CD4-positive, alpha-beta T cell (primary cell): ENCODE data around the gene PPARG. TPM values are rescaled to one million over a fixed set of nuclear protein-coding genes. Genes with fewer than 3 reads are reported as not detected.
"Not testable (repeated sequence)": the region's sequence is repeated elsewhere in the genome, so short reads cannot be mapped to it uniquely, and the experiment has no call there.

Experiments
- ATAC-seq: fragments of 200-7000 bp; cut with Tn5 transposase; one replicate; pipeline ENCODE4 v1.10.0; 2022; ENCODE audit warnings: mild to moderate bottlenecking; ENCODE audit not compliant: poor library complexity
- CTCF ChIA-PET: fragments of 350-600 bp; sonication (Branson Sonifier 250); formaldehyde crosslinking; loops from one replicate; lab custom pipeline; 2021; ENCODE audit warnings: antibody characterized with exemption, inconsistent platforms; lab: Charles Lee
- POLR2A ChIA-PET: fragments of 350-600 bp; sonication (Branson Sonifier 250); formaldehyde crosslinking; loops from one replicate; lab custom pipeline; 2021; ENCODE audit warnings: antibody characterized with exemption, inconsistent platforms; lab: Charles Lee
- DNase-seq, 14 experiments: peaks; one replicate each; pipeline ENCODE4 v3.0.0-alpha.2; 2013 to 2020; ENCODE audit warnings: mixed read lengths in 2 of 14
- H3K27ac ChIP-seq, 2 donors: one replicate each; pipeline versions ENCODE4 v1.5.1 to v1.7.0; 2013; ENCODE audit warnings: low read length in 2 of 2, low read depth in 1 of 2, mild to moderate bottlenecking in 1 of 2
- H3K27me3 ChIP-seq, 2 experiments: 1 replicate in 1 of 2; 2 replicates in 1 of 2; pipeline versions ENCODE4 v1.6.1 to v1.7.0; 2013; ENCODE audit warnings: low read length in 2 of 2, control low read depth in 1 of 2, mild to moderate bottlenecking in 1 of 2, moderate library complexity in 1 of 2; ENCODE audit not compliant: insufficient read depth in 2 of 2, control insufficient read depth in 1 of 2
- H3K36me3 ChIP-seq: one replicate; pipeline ENCODE4 v1.6.1; 2013; ENCODE audit warnings: low read length, control low read depth; ENCODE audit not compliant: insufficient read depth
- H3K4me1 ChIP-seq: one replicate; pipeline ENCODE4 v1.6.1; 2013; ENCODE audit warnings: low read length, control low read depth; ENCODE audit not compliant: insufficient read depth
- H3K4me3 ChIP-seq: one replicate; pipeline ENCODE4 v1.5.1; 2013; ENCODE audit warnings: mild to moderate bottlenecking, low read length, moderate library complexity
- H3K9me3 ChIP-seq, 2 experiments: 1 replicate in 1 of 2; 2 replicates in 1 of 2; pipeline versions ENCODE4 v1.6.1 to v1.7.0; 2013; ENCODE audit warnings: low read length in 2 of 2, mild to moderate bottlenecking in 2 of 2, control low read depth in 1 of 2, moderate library complexity in 1 of 2; ENCODE audit not compliant: control insufficient read depth in 1 of 2, insufficient read depth in 1 of 2
- H3K27ac Mint-ChIP-seq: one replicate; pipeline ENCODE4 v1.8.0; 2020; ENCODE audit warnings: mixed read lengths
- H3K27me3 Mint-ChIP-seq: one replicate; pipeline ENCODE4 v1.8.0; 2021; ENCODE audit warnings: mixed read lengths
- H3K36me3 Mint-ChIP-seq: one replicate; pipeline ENCODE4 v1.8.0; 2021; ENCODE audit warnings: low read depth, mixed read lengths
- H3K4me1 Mint-ChIP-seq: one replicate; pipeline ENCODE4 v1.8.0; 2021; ENCODE audit warnings: low read depth, mixed read lengths
- H3K4me3 Mint-ChIP-seq: one replicate; pipeline ENCODE4 v1.8.0; 2020; ENCODE audit warnings: mild to moderate bottlenecking, mixed read lengths
- H3K9me3 Mint-ChIP-seq: one replicate; pipeline ENCODE4 v1.8.0; 2020; ENCODE audit warnings: mixed read lengths
- CTCF ChIP-seq: fragments of 200-600 bp; IDR thresholded peaks from one replicate; pipeline ENCODE4 v1.8.0; 2022; ENCODE audit warnings: antibody characterized with exemption, mild to moderate bottlenecking
- intact Hi-C, 2 experiments: fragments of 100-400 bp; cut with DNase I in 1 of 2; cut with micrococcal nuclease in 1 of 2; formaldehyde crosslinking; loops; one replicate each; pipeline versions ENCODE4 v1.15.1 to v1.9.0; 2023 to 2025; cut with DNase I, micrococcal nuclease
- total RNA-seq, 174 experiments: library from RNA in 2 of 174; stranded (reverse) in 2 of 174; gene quantifications; one replicate each; pipeline ENCODE4 v1.2.3 and lab custom pipeline; 2021 to 2026

PPARG gene
- total RNA-seq, 2 experiments from 2014 or later: 0.27 to 0.75 TPM

- POLR2A ChIA-PET: no interaction called here
- H3K4me3 Mint-ChIP-seq: no peak overlapping the region
- ATAC-seq: no peak
- TF ChIP-seq CTCF: no peak
- H3K9me3 Mint-ChIP-seq: no peaks in the 10 kb centered on the region
- peaks cover 16% of the 10 kb centered on the region for H3K27me3 Mint-ChIP-seq
- Histone ChIP-seq H3K4me3 (no peak overlapping the region), H3K4me1 (no peaks in the 10 kb centered on the region), H3K27me3 (no peaks in the 10 kb centered on the region), H3K27ac (no peak overlapping the region), H3K36me3 (no peaks in the 10 kb centered on the region), H3K9me3 (no peaks in the 10 kb centered on the region)
- H3K4me1 Mint-ChIP-seq: no peaks in the 10 kb centered on the region
- no peak overlapping the region for H3K27ac Mint-ChIP-seq
- CTCF ChIA-PET: no interaction called here
- DNase-seq: no peak
- intact Hi-C loops: no loop called here
- H3K36me3 Mint-ChIP-seq: no peaks in the 10 kb centered on the region
Measured at GRCh38 chr3:12273045-12273695, 15.7 kb upstream of the PPARG start.

GRCh38 chr3:12275974-12276650 is 12.8 kb upstream of the PPARG start:
- Mint-ChIP-seq H3K9me3 (no peaks in the 10 kb centered on the region), H3K4me1 (no peaks in the 10 kb centered on the region), H3K4me3 (no peak overlapping the region), H3K27ac (no peak overlapping the region), H3K27me3 (peaks cover 35% of the 10 kb centered on the region), H3K36me3 (no peaks in the 10 kb centered on the region)
- DNase-seq: no peak
- POLR2A ChIA-PET: no interaction called here
- H3K4me3 ChIP-seq: no peak overlapping the region
- no peaks in the 10 kb centered on the region for H3K36me3 ChIP-seq
- H3K27me3 ChIP-seq: no peaks in the 10 kb centered on the region
- no peak overlapping the region for H3K27ac ChIP-seq
- no peak for ATAC-seq
- no peaks in the 10 kb centered on the region for H3K9me3 ChIP-seq
- CTCF ChIA-PET: no interaction called here
- intact Hi-C loops: no loop called here
- TF ChIP-seq CTCF: no peak
- H3K4me1 ChIP-seq: no peaks in the 10 kb centered on the region

- ATAC-seq, H3K27ac Mint-ChIP-seq, H3K36me3 Mint-ChIP-seq, H3K4me3 ChIP-seq, CTCF ChIA-PET, H3K4me1 ChIP-seq, H3K4me3 Mint-ChIP-seq, H3K27me3 ChIP-seq, H3K36me3 ChIP-seq, intact Hi-C loops, H3K4me1 Mint-ChIP-seq, H3K9me3 ChIP-seq, H3K9me3 Mint-ChIP-seq, DNase-seq, POLR2A ChIA-PET, H3K27ac ChIP-seq: not testable (repeated sequence)
- peaks cover 35% of the 10 kb centered on the region for H3K27me3 Mint-ChIP-seq
Measured at GRCh38 chr3:12276827-12277226, 12.0 kb upstream of the PPARG start.
